Stimulated activated CD4-positive, alpha-beta T cell treated with anti-CD3 and anti-CD28 coated beads, Interleukin-12 subunit alpha, Interleukin-12 subunit beta, amount 100 ng/mL, for 24 hours (primary cell): ENCODE results near the gene AGER.
"Not testable (repeated sequence)": the region's sequence is repeated elsewhere in the genome, so short reads cannot be mapped to it uniquely, and the experiment has no call there.

Experiments used
- DNase-seq, 2 experiments: peaks; one replicate each; pipeline ENCODE4 v3.0.0-alpha.2; 2020; ENCODE audit warnings: low read depth in 2 of 2

AGER gene

GRCh38 chr6:32186151-32186840 is 2.2 kb upstream of the AGER start:
- DNase-seq = not testable (repeated sequence)

DNA sequence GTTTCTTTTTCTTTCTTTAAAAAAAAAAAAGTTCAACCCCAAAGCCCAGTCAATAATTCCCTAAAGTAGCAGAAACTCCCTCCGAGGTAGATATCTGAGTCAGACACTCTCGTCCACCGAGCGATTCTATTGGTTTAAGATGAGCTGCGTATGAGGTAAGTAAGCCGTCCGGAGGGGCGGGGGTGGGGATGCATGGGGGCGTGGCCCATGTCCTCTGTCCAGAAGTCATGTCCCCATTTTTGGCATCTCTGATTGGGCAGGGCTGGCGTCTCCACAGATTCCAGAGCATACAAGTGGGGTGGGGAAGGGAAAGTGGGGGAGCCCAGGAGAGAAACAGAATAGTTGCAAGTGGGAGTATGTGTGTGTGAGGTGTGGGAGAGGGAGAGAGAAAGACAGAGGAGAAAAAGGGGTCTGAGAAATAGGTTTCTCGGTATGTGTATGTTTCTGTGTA is 1.7 kb upstream of the AGER start:
- DNase-seq = peak; percentile 37 to 59

DNA sequence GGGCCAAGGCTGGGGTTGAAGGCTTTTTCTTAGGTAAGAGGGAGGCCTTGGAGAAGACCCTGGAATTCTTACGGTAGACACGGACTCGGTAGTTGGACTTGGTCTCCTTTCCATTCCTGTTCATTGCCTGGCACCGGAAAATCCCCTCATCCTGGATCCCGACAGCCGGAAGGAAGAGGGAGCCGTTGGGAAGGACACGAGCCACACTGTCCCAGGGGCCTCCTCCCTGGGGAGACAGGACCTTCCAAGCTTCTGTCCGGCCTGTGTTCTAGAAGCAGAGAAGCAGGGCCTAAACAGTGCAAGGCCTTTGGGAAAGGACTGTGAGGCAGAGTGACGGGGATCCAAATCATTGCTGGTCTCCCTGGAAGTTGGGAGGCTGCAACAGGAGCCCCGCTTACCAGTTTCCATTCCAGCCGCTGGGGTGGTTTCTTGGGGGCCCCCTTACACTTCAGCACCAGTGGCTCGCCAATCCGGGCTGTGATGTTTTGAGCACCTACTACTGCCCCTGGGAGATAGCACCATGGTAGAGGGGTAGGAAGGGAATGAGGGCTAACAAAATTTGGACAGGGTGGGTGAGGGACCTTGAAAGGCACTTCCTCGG is 470 bp downstream of the AGER start:
- no peak for DNase-seq

- DNase-seq = no peak
Observed at GRCh38 chr6:32183030-32183429, 1.0 kb downstream of the AGER start.

- DNase-seq = no peak
Observed at GRCh38 chr6:32182555-32182981, 1.5 kb downstream of the AGER start.

GRCh38 chr6:32181915-32182529 is 2.0 kb downstream of the AGER start:
- DNase-seq = no peak

GRCh38 chr6:32181148-32181702 is 2.8 kb downstream of the AGER start:
- DNase-seq = no peak

GRCh38 chr6:32179766-32180405 is 4.2 kb downstream of the AGER start:
- DNase-seq = no peak

- no peak for DNase-seq
Observed at GRCh38 chr6:32178547-32179440, 5.3 kb downstream of the AGER start.

GRCh38 chr6:32177788-32178546 is 6.1 kb downstream of the AGER start, which contains the start of gene RNF5:
Gene RNF5, plus strand, starts transcription at chr6:32178405. Its CDS starts 107 bp downstream, at chr6:32178512.
- peak; percentile 83 to 85 for DNase-seq

DNA sequence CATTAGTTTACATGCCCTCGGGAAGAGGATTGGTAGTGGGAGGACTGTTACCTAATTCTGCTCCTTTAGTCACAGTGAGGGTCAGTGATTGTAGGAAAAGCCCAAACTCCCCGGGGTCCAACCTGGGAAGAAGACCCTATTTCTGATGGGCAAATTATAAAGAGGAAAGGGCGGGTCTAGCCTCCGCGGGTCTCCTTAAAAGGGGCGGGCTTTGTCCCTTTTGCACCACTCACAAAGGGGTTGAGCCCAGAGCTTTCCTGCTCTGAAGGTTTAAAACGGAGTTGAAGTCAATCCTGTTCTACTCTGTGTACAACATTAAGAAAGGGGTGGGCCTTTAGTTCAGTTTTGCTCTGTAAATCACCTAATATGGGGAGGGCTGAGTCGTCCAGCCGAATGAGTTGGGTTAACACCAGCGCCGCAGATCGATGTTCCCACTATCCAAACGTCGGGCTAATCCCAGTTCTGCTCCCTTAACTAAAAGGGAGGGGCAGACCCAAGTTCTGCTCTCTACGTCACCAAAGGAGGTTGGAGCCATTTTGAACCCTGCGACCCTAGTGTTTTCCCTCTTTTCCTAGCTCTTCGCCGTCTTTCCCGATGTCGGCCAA is 6.8 kb downstream of the AGER start:
- DNase-seq = no peak

DNA sequence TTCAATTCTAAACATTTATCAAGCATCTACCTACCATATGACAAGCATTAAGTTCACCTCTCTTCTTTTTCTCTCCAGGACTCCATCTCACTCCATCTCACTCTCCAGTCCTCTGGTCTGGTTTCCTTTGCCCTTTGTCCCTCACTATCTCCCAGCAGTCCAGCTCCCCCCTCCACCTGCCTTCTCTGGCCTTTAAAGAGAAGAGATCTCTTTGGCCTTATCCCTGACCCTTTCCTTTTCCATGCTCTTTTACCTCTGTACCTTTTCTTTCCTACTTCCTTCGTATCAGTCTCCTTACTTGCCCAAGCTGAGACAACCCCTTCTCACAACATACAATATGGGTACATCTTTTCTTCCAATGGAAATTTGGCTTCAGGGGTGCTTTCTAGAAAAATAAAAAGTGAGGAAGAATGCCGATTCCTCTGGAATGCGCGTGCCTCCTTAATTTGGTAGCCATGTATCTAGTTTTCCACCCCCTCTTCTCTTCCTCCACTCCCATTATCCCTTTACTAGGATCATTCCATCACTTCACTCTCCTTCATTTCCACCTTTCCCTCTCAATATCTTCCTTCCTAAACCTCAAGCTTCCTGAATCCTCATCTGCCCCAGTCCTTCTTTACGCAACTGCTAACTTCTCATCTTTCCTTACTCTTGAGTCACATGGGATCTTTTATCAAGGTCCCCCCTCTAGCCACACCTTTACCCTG is 7.4 kb downstream of the AGER start:
- no peak for DNase-seq

DNA sequence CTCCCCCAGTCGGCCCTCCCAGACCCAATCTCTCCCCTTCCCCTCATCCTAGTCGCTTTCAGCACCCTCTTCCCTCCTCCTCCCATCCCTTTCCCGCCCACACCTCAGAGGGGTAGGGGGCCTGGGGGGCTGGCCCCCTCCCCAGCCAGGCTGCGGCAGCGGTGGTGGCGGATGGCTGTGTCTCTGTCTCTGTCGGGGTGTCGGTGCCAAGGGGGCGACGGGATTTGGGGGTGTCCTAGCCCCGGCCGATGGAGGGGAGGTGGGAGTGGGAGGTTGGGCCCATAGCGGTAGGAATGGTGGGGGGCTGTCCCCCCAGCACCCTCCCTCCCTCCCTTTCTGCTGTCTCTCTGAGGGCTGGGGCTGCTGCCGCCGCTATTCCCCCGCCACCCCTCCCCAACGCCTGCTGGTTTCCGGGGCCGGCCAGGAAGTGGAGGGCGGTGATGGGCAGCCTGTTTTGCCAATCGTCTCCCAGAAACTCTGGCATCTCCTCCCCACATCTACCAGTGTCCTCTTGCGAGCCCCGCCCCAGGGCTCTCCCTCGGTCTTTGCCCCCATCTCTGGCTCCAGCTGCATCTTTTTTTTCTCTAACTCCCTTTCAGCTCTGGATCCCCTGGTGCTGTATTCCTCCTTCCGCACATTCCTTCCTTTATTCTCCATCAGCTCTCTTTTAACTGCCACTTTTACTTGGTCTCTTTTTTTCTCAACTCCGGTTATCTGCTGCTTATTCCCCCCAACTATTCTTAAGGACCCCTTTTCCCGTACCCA is 8.2 kb downstream of the AGER start, which contains the start of gene AGPAT1:
Gene AGPAT1, minus strand, starts transcription at position 374 of the 765 bp plus-strand sequence. CDS start 4,588 bp downstream, outside the sequence.
- DNase-seq = peak; percentile 93 to 98

- no peak for DNase-seq
Observed at GRCh38 chr6:32175322-32175710, 8.7 kb downstream of the AGER start.

GRCh38 chr6:32174416-32174815 is 9.6 kb downstream of the AGER start:
- DNase-seq = no peak

- no peak for DNase-seq
Observed at GRCh38 chr6:32173051-32173727, 10.9 kb downstream of the AGER start.

GRCh38 chr6:32171234-32171633 is 12.8 kb downstream of the AGER start:
- no peak for DNase-seq

DNA sequence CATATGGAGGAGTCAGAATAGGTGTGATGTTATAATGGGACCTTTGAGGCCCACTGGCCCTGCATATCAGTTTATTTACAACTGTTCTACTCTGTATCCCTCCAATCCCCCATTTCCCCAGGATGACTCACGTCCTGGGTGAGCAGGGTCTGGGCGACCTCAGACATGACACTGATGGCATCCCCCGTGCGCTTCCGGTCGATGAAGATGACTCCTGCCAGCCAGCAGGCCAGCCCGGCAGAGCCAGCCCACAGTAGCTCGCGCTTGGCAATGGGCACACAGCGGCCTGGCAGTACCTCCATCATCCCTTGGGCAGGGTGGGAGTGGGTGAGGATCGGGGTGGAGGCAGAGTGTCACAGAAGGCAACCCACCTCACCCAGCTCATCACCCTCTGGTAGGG is 13.8 kb downstream of the AGER start:
- DNase-seq = no peak
